Measurements from ENCODE around the gene CEMIP.

DNA sequence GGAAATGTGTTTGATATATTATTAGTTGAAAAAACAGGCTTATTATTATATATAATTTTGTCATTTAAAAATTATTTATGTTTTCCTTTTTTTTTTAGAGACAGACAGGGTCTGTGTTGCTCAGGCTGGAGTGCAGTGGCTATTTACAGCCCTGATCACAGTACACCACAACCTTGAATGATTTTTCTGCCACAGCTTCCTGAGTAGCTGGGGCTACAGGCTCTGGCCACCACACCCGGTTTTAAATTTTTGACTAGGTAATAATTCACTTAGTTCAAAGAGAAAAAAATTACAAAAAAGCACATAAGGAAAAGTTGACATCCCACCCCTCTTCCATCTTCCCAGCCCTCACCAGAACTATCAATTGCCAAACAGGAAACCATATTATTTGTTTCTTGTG, 4.7 kb upstream of the CEMIP start:
- TF ChIP-seq, protein P1, sequence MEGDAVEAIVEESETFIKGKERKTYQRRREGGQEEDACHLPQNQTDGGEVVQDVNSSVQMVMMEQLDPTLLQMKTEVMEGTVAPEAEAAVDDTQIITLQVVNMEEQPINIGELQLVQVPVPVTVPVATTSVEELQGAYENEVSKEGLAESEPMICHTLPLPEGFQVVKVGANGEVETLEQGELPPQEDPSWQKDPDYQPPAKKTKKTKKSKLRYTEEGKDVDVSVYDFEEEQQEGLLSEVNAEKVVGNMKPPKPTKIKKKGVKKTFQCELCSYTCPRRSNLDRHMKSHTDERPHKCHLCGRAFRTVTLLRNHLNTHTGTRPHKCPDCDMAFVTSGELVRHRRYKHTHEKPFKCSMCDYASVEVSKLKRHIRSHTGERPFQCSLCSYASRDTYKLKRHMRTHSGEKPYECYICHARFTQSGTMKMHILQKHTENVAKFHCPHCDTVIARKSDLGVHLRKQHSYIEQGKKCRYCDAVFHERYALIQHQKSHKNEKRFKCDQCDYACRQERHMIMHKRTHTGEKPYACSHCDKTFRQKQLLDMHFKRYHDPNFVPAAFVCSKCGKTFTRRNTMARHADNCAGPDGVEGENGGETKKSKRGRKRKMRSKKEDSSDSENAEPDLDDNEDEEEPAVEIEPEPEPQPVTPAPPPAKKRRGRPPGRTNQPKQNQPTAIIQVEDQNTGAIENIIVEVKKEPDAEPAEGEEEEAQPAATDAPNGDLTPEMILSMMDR (IDR thresholded peaks at IDR 0.05): no peak
- no peak for TF ChIP-seq POLR2A (IDR thresholded peaks at IDR 0.05)

Data from transverse colon (tissue), 3 donors.